22Rv1 (cell line): ENCODE results near the gene ZNF497.

Source experiments
- CTCF ChIP-seq: fragments of 450-650 bp; IDR thresholded peaks from 2 replicates; pipeline ENCODE4 v1.5.1; 2017; ENCODE audit warnings: mild to moderate bottlenecking
- ZFX ChIP-seq: fragments of 450-650 bp; IDR thresholded peaks from 2 replicates; pipeline ENCODE4 v1.6.1; 2017; ENCODE audit warnings: antibody characterized with exemption, borderline replicate concordance

GRCh38 chr19:58325311-58326022 lies 37.1 kb downstream of the ZNF497 start:
- TF ChIP-seq CTCF (no peak), ZFX (no peak)
